H1 (cell line): ENCODE data around the gene RPAP3.

ENCODE experiments used
- CEBPB ChIP-seq: IDR thresholded peaks from 2 replicates; pipeline ENCODE4 v1.6.1; 2012; ENCODE audit warnings: low read depth, low read length
- CTCF ChIP-seq, 3 experiments: IDR thresholded peaks; 1 replicate in 2 of 3; 2 replicates in 1 of 3; pipeline versions ENCODE4 v1.5.1 to v1.6.1; 2011; ENCODE audit warnings: low read length in 3 of 3, mild to moderate bottlenecking in 3 of 3, inconsistent platforms in 2 of 3, low read depth in 1 of 3, moderate library complexity in 1 of 3; ENCODE audit not compliant: insufficient read depth in 1 of 3; ENCODE audit errors: control extremely low read depth in 1 of 3
- SIN3A ChIP-seq, 2 experiments: IDR thresholded peaks in 1 of 2; conservative IDR thresholded peaks in 1 of 2; 2 replicates each; pipeline ENCODE4 v1.6.1; 2011 to 2012; ENCODE audit warnings: low read length in 2 of 2, improper control_type of control experiment in 1 of 2, low read depth in 1 of 2, mild to moderate bottlenecking in 1 of 2
- TAF1 ChIP-seq: IDR thresholded peaks from 2 replicates; pipeline ENCODE4 v1.6.1; 2011; ENCODE audit warnings: mild to moderate bottlenecking, low read depth, low read length

DNA sequence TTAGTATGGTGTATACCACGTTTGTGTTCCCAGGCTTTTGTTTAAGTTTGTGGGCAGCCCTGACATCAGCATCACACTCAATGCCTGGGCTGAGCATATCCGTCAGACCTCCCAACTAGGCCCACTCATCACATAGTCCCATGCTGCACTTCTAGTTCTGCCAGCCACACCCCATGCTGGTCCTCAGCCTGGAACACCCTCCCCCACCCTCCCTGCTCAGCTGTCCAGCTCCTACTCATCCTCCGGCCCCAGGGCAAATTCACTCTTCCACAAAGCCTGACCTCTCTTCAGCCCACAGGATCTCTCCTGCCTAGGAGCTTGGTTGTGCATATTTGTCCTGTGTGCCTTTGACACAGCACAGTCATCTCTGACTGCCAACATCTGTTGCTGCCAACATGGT is 23.4 kb upstream of the RPAP3 start:
- TF ChIP-seq SIN3A (conservative IDR thresholded peaks at IDR 0.05 in 1 of 2, IDR thresholded peaks at IDR 0.05 in 1 of 2; ENCODE audit: low read depth in 1 of 2, low read length in 2 of 2) (no peak), TAF1 (no peak), CEBPB (no peak), CTCF (IDR thresholded peaks at IDR 0.05; ENCODE audit: control extremely low read depth in 1 of 3, insufficient read depth in 1 of 3, low read depth in 1 of 3, low read length in 3 of 3) (no peak)
